ENCODE results near the gene SLC17A8.
"Not testable (repeated sequence)": the region's sequence is repeated elsewhere in the genome, so short reads cannot be mapped to it uniquely, and the experiment has no call there.

SLC17A8 gene

GRCh38 chr12:100337727-100338126 lies 19.1 kb upstream of the SLC17A8 start:
- Histone ChIP-seq H3K27me3 (ENCODE audit: insufficient read depth, poor library complexity, severe bottlenecking) (no peaks in the 10 kb centered on the region), H3K36me3 (ENCODE audit: low read depth) (peaks cover 66% of the 10 kb centered on the region), H3K4me1 (ENCODE audit: insufficient read depth, poor library complexity, severe bottlenecking) (no peaks in the 10 kb centered on the region), H3K27ac (ENCODE audit: poor library complexity, severe bottlenecking) (no peak overlapping the region), H3K9me3 (ENCODE audit: severe bottlenecking) (no peaks in the 10 kb centered on the region), H3K4me3 (ENCODE audit: severe bottlenecking) (no peak overlapping the region)
- TF ChIP-seq, protein P1, sequence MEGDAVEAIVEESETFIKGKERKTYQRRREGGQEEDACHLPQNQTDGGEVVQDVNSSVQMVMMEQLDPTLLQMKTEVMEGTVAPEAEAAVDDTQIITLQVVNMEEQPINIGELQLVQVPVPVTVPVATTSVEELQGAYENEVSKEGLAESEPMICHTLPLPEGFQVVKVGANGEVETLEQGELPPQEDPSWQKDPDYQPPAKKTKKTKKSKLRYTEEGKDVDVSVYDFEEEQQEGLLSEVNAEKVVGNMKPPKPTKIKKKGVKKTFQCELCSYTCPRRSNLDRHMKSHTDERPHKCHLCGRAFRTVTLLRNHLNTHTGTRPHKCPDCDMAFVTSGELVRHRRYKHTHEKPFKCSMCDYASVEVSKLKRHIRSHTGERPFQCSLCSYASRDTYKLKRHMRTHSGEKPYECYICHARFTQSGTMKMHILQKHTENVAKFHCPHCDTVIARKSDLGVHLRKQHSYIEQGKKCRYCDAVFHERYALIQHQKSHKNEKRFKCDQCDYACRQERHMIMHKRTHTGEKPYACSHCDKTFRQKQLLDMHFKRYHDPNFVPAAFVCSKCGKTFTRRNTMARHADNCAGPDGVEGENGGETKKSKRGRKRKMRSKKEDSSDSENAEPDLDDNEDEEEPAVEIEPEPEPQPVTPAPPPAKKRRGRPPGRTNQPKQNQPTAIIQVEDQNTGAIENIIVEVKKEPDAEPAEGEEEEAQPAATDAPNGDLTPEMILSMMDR (IDR thresholded peaks at IDR 0.05; ENCODE audit: poor library complexity, severe bottlenecking) = no peak
- ATAC-seq (ENCODE audit: low read depth) (no peak), DNase-seq (ENCODE audit: low spot score) (no peak)

GRCh38 chr12:100339071-100339470 lies 17.8 kb upstream of the SLC17A8 start:
- H3K9me3 ChIP-seq (ENCODE audit: severe bottlenecking) = no peaks in the 10 kb centered on the region
- DNase-seq (ENCODE audit: low spot score) = no peak
- no peaks in the 10 kb centered on the region for H3K27me3 ChIP-seq (ENCODE audit: insufficient read depth, poor library complexity, severe bottlenecking)
- TF ChIP-seq, protein P1 (IDR thresholded peaks at IDR 0.05; ENCODE audit: poor library complexity, severe bottlenecking) = no peak
- peaks cover 54% of the 10 kb centered on the region for H3K36me3 ChIP-seq (ENCODE audit: low read depth)
- no peak overlapping the region for H3K27ac ChIP-seq (ENCODE audit: poor library complexity, severe bottlenecking)
- no peaks in the 10 kb centered on the region for H3K4me1 ChIP-seq (ENCODE audit: insufficient read depth, poor library complexity, severe bottlenecking)
- no peak overlapping the region for H3K4me3 ChIP-seq (ENCODE audit: severe bottlenecking)
- no peak for ATAC-seq (ENCODE audit: low read depth)

DNA sequence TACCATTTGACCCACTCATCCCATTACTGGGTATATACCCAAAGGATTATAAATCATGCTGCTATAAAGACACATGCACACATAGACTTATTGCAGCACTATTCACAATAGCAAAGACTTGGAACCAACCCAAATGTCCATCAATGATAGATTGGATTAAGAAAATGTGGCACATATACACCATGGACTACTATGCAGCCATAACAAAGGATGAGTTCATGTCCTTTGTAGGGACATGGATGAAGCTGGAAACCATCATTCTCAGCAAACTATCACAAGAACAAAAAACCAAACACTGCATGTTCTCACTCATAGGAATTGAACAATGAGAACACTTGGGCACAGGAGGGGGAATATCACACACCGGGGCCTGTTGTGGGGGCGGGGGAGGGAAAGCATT lies 14.0 kb upstream of the SLC17A8 start:
- H3K27ac ChIP-seq (ENCODE audit: poor library complexity, severe bottlenecking); H3K4me3 ChIP-seq (ENCODE audit: severe bottlenecking); ATAC-seq (ENCODE audit: low read depth); H3K9me3 ChIP-seq (ENCODE audit: severe bottlenecking); DNase-seq (ENCODE audit: low spot score); H3K27me3 ChIP-seq (ENCODE audit: insufficient read depth, poor library complexity, severe bottlenecking); H3K4me1 ChIP-seq (ENCODE audit: insufficient read depth, poor library complexity, severe bottlenecking): not testable (repeated sequence)
- H3K36me3 ChIP-seq (ENCODE audit: low read depth) = peaks cover 17% of the 10 kb centered on the region

DNA sequence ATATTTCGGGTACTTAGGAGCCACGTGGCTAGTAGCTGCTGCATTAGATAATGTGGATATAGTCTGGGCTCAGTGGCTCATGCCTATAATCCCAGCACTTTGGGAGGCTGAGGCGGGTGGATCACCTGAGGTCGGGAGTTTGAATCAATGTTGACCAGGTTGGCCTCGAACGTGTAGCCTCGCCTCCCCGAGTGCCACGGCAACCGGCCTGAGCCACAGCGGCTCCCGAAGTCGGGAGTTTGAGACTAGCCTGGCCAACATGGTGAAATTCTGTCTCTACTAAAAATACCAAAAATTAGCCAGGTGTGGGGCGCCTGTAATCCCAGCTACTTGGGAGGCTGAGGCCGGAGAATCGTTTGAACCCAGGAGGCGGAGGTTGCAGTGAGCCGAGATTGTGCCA lies 12.5 kb upstream of the SLC17A8 start:
- H3K36me3 ChIP-seq (ENCODE audit: low read depth); ATAC-seq (ENCODE audit: low read depth); H3K27me3 ChIP-seq (ENCODE audit: insufficient read depth, poor library complexity, severe bottlenecking); H3K9me3 ChIP-seq (ENCODE audit: severe bottlenecking); H3K4me1 ChIP-seq (ENCODE audit: insufficient read depth, poor library complexity, severe bottlenecking); DNase-seq (ENCODE audit: low spot score); H3K4me3 ChIP-seq (ENCODE audit: severe bottlenecking); H3K27ac ChIP-seq (ENCODE audit: poor library complexity, severe bottlenecking): not testable (repeated sequence)

DNA sequence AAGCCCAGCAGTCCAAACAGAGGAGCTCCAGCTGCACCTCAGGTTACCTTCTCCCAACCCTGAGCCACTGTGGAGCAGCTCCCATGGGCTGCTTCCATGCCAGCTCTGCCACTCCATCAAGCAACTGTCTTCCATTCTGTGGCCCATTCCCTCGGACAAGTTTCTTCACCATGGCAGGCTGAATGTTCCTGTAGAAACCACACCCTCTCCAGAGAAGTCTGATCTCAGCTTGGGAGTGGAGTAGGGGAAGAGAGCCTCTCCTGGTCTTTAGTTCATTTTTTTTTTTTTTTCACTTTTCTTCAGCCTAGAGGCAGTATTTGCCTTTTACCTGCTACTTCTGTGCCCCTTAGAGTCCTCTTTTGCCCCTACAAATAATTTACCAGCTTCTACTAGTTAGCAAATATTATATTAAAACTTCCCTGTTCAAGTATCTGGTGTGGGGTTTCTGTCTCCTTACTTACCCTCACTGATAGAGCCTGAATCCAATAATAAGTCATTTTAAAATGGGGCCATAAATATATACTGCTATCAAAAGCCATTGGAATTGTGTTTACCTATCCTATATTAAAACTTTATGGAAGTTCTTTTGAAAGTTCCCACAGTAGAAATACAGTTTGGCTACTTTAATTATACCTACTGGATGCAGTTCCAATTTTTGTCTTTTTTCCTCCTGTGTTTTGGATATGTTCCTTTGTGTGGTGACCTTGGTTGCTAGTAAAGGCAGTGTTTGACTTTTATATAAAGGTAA lies 11.7 kb upstream of the SLC17A8 start:
- H3K4me1 ChIP-seq (ENCODE audit: insufficient read depth, poor library complexity, severe bottlenecking) = no peaks in the 10 kb centered on the region
- H3K9me3 ChIP-seq (ENCODE audit: severe bottlenecking) = no peaks in the 10 kb centered on the region
- 0 out of 3 replicates have a peak, but pooled peaks have one; percentile 17 for ATAC-seq (ENCODE audit: low read depth)
- no peak overlapping the region for H3K27ac ChIP-seq (ENCODE audit: poor library complexity, severe bottlenecking)
- TF ChIP-seq, protein P1 (IDR thresholded peaks at IDR 0.05; ENCODE audit: poor library complexity, severe bottlenecking) = no peak
- H3K27me3 ChIP-seq (ENCODE audit: insufficient read depth, poor library complexity, severe bottlenecking) = no peaks in the 10 kb centered on the region
- no peak overlapping the region for H3K4me3 ChIP-seq (ENCODE audit: severe bottlenecking)
- no peaks in the 10 kb centered on the region for H3K36me3 ChIP-seq (ENCODE audit: low read depth)
- DNase-seq (ENCODE audit: low spot score) = no peak

DNA sequence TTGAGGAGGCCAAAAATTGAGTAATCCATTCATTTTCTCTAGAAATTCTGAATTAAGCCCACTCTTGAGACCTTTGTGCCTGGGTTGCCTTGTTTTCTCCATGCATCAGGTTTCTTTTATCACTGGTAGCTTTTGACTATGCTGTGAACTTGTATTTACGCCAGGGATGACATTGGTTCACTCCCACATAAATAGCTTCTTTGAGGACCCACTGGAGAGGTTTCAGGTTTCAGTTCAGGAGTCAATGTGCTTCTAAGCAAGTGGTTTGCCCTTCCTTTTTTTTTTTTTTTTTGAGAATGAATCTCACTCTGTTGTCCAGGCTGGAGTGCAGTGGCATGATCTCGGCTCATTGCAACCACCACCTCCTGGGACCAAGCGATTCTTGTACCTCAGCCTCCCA lies 10.2 kb upstream of the SLC17A8 start:
- no peak overlapping the region for H3K27ac ChIP-seq (ENCODE audit: poor library complexity, severe bottlenecking)
- no peak overlapping the region for H3K4me3 ChIP-seq (ENCODE audit: severe bottlenecking)
- no peaks in the 10 kb centered on the region for H3K9me3 ChIP-seq (ENCODE audit: severe bottlenecking)
- ATAC-seq (ENCODE audit: low read depth) (no peak), DNase-seq (ENCODE audit: low spot score) (no peak)
- H3K36me3 ChIP-seq (ENCODE audit: low read depth) = no peaks in the 10 kb centered on the region
- H3K27me3 ChIP-seq (ENCODE audit: insufficient read depth, poor library complexity, severe bottlenecking) = no peaks in the 10 kb centered on the region
- no peaks in the 10 kb centered on the region for H3K4me1 ChIP-seq (ENCODE audit: insufficient read depth, poor library complexity, severe bottlenecking)
- TF ChIP-seq, protein P1 (IDR thresholded peaks at IDR 0.05; ENCODE audit: poor library complexity, severe bottlenecking) = no peak
